D721Med (cell line): ENCODE results near the gene ENDOU.
A peak's percentile ranks its signal among the peaks of the same experiment; 100 is the strongest.

Experiments
- DNase-seq: peaks from one replicate; pipeline ENCODE4 v3.0.0; 2011; ENCODE audit warnings: low spot score; ENCODE audit not compliant: insufficient read length
- FAIRE-seq: peaks from 2 replicates; lab custom pipeline; 2011; peaks lifted over from hg19 to GRCh38; lab: Jason Lieb, UNC
- TF ChIP-seq, protein P1 (sequence below): IDR thresholded peaks from 2 replicates; pipeline ENCODE4 v1.5.1; 2012; ENCODE audit warnings: mild to moderate bottlenecking, control low read depth; ENCODE audit not compliant: insufficient read depth; ENCODE audit errors: missing control alignments

Gene ENDOU

DNA sequence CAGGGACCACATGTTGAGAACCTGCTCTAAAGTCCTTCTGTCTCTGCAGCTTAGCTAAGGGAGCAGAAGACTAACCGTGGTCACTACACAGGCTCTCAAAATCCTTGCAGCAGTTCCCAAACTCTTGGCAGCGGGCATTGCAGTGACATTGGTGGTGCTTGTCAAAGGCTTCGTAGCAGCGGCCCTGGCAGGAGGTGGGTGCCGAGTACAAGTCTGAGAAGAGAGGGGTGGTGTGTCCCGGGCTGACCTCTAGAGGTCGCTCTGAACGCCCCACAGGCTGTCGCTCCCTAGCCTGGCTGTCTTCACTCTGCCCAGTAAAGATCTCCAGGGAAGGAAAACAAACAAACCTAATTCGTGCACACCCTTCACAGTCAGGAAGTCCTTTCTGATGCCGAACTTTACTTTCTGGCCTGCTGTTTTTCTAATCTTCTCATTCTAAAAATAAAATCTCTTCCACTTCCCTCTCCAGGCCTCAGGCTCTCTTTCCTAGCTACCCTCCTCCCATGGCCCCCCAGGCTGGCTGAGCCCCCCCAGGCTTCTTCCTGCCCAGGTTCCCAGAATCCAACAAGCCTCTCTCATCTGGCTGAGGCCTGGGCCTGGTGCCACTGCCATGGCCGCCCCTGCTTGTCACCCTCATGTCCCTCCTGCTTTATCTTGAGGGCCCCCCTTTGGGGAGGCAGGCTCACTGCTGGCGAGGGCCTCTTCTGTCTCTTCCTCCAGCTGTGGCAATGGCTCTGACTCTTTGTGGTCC is 7.7 kb downstream of the ENDOU start:
- FAIRE-seq (no peak), DNase-seq (no peak)
- TF ChIP-seq, protein P1, sequence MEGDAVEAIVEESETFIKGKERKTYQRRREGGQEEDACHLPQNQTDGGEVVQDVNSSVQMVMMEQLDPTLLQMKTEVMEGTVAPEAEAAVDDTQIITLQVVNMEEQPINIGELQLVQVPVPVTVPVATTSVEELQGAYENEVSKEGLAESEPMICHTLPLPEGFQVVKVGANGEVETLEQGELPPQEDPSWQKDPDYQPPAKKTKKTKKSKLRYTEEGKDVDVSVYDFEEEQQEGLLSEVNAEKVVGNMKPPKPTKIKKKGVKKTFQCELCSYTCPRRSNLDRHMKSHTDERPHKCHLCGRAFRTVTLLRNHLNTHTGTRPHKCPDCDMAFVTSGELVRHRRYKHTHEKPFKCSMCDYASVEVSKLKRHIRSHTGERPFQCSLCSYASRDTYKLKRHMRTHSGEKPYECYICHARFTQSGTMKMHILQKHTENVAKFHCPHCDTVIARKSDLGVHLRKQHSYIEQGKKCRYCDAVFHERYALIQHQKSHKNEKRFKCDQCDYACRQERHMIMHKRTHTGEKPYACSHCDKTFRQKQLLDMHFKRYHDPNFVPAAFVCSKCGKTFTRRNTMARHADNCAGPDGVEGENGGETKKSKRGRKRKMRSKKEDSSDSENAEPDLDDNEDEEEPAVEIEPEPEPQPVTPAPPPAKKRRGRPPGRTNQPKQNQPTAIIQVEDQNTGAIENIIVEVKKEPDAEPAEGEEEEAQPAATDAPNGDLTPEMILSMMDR, result peak; percentile 21

DNA sequence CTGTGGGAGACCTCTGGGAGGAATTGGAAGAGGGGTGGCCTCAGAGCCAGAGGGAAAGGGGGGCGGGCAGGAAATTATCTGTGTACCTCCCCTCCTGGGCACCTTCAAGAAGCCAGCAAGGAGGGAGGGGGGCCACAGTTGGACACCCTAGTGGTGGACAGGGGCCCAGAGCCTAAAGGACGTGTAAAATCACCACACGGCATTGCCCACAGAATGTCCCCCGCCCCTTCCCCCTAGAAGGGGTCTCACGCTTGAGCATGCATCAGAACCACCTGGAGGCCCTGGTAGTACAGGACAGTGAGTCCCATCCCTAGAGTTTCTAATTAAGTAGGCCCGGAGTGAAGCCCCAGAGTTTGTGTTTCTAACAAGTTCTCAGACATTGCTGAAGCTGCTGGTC is 8.2 kb downstream of the ENDOU start:
- DNase-seq (no peak), FAIRE-seq (no peak)
- TF ChIP-seq, protein P1, result no peak

DNA sequence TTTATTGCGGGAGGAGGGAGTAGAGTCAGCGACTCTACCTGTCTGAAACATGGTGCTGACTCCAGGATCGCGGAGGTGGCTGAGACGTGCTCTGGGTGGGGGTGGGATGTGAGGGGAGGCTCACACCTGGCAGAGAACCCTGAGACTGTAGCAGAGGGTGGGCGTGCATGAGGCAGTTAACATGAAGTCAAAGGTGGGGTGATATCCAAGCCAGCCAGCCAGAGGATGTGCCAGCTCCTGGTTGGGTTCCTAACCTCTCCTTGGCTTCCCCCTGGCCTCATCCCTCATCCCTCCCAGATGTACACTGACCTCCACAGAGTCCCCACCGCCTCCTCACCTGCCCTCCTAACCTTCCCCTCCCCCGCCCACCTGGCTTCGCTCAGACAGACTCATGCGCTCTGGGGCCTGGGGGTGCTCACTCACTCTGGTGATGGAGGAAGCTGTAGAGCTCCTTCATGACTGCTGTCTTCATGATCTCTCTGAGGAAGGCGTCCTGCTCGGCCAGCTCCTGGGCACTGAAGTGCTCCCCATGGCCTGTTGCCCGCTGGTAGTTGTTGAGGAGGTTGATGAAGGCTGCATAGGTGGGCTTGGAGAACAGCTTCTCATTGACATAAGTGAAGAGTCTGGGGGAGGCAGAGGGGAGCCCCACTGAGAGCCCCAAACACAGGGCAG is 9.3 kb downstream of the ENDOU start:
- FAIRE-seq, result no peak
- DNase-seq, result no peak
- TF ChIP-seq, protein P1, result no peak

DNA sequence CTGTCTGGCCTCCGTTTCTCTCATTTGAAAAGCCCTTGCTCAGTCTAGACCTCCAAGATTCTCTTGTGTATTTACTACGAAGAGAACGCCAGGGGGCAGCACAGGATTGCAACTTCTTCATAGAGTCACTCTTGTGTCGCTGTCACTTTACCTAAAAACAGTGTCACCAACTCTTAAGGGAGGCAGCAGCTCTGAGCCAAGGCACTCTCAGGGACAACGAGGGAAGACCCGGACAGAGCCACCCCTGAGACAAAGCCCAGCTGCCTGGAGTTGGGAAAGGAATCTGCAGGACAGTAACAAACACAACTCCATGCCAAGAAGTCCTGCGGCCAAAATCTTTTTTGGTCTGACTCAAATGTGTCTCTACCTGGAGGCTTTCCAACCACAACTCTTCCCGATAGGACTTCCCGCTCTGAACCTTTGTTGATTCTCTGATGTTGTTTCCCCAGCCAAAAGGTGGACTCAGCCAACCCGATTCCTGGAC is 9.9 kb downstream of the ENDOU start:
- peak; percentile 68 for DNase-seq
- FAIRE-seq, result no peak
- TF ChIP-seq, protein P1, result peak; percentile 92

DNA sequence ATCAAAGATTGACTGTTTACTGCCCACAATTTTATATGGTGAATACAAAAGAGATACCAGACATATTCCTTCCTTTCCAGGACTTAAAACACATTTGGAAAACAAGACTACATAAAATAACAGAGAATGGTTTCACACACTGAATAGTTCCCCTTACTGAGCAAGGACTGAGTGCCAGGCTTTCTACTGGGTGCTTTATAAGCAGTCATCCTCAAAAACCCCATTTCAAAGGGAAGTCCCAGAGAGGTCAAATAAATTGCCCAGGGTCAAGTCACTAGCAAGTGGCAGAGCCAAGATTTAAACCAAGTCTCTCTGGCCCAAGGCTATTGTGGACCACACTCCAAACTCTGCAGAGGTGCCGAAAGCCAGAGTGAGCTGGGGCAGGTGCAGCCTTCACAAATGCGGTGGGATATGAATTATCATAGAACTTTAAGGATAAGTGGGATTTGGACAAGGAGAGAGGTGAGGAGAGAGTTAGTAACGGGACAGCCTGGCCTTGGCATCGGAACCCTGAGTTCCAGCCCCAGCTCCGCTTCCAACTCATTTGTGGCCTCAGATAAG is 10.4 kb downstream of the ENDOU start:
- DNase-seq, result no peak
- FAIRE-seq, result no peak

DNA sequence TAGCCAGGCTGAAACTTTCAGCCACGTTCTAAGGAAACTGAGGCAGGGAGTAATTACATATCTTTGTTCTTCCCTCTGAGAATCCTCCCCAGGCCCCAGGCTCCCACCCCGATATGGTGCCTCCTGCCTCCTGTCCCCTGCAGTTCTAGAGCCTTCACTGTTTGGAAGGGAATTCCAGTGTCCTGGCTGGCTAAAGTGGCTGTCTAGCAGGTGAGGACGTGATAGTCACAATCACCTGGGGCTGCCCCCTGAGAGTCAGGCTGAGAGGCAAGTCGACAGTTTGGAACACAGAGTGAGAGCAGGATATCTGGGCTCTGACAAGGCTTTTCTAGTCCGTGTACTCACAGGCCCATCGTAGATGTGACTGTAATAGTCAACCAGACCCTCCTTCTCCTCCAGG is 13.1 kb downstream of the ENDOU start:
- DNase-seq (no peak), FAIRE-seq (no peak)
- TF ChIP-seq, protein P1, result no peak

More for the DNA sequence above, 10.4 kb downstream of the ENDOU start:
- TF ChIP-seq, protein P1, result no peak
